CMK (cell line): ENCODE data around the gene PJVK.
"Not testable (repeated sequence)": the region's sequence is repeated elsewhere in the genome, so short reads cannot be mapped to it uniquely, and the experiment has no call there.

Experiments used
- DNase-seq: peaks from one replicate; pipeline ENCODE4 v3.0.0-alpha.2; 2010; ENCODE audit warnings: low read depth

The PJVK gene, protein sequence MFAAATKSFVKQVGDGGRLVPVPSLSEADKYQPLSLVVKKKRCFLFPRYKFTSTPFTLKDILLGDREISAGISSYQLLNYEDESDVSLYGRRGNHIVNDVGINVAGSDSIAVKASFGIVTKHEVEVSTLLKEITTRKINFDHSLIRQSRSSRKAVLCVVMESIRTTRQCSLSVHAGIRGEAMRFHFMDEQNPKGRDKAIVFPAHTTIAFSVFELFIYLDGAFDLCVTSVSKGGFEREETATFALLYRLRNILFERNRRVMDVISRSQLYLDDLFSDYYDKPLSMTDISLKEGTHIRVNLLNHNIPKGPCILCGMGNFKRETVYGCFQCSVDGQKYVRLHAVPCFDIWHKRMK

DNA sequence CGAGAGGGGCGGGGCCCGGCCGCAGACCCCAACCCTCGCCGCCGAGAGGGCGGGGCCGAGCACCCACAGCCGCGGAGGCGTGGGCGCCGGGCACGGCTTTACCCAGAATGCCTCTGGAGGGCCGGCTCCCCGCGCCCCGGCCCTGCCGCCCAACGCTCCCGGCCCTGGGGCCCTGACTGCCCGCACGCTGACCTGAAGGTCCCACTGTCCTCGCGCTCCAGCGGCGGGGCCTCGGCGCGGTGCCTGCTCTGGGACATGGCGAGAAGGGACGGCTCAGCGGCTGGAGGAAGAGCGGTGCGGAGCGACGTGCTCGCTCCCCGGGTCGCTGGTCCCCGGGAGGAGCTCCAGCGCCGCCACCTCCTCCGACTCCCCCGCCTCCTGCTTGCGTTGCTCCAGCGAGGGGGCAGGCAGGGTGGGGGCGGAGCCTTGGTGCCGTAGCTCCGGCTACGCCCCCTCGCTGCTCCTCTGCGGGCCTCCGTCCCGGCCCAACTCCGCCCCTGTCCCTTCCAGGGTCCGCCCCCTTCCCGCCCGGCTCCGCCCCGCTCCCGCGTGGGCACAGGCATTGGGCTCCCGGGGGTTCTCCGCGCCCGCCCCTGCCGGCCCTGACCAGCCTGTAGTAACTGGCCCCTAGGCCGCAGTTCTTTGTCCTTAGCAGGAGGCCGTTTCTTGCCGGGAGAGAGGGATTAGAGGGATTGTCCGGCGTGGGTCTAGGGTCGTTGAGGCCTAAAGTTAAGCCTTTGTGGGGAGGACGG lies at the start of gene PJVK, which contains the start of gene PRKRA:
TSS of gene PJVK (plus strand) at position 605 of the 752 bp plus-strand sequence. CDS start 2,032 bp downstream, outside the sequence.
TSS of gene PRKRA (minus strand) at position 402 of the 752 bp plus-strand sequence. CDS start at position 257, 145 bp downstream.
- peak; percentile 88 for DNase-seq

DNA sequence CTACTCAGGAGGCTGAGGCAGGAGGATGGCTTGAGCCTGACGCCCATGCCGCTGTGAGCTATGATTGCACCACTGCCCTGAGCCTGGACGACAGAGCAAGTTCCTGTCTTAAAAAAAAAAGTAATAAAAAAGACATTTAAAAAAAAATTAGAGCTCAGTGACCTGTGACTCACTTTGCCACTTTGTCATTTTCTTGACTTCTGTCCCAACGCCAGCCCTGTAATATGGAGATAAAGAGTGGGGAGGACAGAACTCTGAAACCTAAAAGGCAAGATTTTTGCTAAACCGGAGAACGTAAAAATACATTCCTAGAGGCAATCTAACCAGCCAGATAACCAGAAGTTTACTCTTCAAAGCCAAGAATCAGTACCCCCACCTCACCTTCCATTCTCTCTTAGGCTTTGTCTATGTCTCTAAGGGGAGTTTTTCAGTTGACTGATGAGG lies 49.2 kb upstream of the PJVK start:
- no peak for DNase-seq

DNA sequence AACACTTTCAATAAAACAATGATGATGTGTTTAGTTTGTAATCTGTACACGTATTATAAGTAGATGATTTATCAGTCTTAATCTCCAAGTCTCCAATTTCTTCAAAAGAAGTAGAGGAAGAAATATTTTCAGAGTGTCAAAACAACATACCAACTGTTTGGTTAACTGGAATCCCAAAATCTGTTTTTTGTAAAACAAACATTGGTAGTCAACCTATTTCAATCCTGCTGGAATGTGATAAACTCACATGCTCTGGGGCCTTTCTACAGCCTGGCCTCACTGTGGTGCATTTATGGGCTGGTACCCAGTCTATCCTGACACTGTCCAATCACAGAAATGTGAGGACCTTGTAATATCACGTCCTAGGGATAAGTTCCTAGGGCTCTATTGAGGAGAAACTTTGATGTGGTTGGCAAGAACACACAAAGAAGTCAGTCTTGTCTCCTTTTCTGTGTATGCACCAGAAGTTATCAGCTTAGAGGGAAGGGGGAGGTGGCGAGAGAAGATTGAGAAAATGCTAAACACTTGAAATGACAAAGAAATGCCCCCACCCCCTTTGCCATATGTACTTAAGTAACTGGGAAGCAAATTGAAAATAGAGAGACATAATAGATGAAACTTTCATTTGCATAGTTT lies 47.4 kb upstream of the PJVK start:
- no peak for DNase-seq

DNA sequence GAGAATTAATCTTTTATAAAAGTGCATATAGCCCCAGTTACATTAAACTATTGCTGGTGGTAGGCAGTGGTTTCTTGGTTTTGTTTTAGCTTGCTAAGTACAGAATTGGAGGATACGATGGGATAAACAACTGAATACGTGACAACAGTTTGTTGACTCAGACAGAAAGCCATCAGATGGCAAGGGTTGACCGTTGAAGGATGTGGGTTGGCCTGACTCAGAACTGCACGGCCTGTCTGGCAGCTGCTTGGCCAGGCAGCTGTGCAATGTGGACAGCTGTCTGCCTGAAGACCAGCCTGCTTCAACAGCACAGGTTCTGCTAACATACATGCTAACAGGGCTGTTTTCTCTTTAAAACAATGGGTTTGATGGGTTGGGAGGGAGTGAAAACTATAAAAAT lies 46.8 kb upstream of the PJVK start:
- no peak for DNase-seq

DNA sequence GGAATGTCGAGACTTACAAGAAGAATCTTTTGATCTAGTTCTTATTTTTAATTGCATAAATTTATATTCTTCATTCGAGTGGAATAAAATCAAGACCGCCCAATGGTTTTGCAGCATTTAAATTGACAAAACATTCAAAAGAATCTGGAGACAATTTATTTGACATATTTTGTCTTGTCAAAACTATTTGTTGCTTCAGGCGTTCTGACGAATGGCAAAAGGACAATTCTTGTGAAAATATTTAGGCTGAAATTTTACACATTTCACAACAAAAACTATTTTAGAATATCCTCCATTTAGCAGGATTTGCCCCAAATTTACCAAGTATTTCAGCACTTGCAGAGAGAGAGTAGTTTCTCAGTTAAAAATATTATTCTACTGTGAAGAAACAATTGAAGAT lies 41.9 kb upstream of the PJVK start:
- DNase-seq, result no peak

DNA sequence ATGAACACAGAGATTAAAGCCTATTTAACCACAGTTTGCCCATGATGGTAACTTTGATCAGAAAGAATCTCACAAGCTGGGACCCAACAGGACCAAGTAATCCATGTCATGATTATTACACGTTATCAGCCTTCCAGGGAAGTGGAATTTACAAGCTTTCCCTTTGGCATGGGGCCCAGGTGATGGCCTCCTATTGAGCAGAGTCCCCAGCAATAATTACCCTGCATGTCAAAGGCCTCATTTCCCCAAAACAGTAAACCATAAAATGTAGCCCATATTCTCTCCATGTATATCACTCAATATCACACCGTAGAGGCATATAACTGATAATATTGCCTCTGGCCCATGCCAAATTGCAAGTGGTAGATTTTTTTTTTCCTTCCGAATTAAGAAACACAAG lies 39.1 kb upstream of the PJVK start:
- DNase-seq, result no peak

DNA sequence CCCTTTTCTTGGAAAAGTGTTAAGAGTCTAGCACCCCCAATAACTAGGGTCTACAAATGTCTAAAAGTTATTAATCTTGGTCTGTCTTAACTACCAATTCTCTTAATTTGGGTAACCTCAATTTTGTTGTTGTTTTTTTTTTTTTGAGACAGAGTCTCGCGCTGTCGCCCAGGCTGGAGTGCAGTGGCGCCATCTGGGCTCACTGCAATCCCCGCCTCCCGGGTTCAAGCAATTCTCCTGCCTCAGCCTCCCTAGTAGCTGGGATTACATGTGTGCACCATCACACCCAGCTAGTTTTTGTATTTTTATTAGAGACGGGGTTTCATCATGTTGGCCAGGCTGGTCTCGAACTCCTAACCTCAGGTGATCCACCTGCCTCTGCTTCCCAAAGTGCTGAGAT lies 38.7 kb upstream of the PJVK start:
- DNase-seq, result not testable (repeated sequence)

DNA sequence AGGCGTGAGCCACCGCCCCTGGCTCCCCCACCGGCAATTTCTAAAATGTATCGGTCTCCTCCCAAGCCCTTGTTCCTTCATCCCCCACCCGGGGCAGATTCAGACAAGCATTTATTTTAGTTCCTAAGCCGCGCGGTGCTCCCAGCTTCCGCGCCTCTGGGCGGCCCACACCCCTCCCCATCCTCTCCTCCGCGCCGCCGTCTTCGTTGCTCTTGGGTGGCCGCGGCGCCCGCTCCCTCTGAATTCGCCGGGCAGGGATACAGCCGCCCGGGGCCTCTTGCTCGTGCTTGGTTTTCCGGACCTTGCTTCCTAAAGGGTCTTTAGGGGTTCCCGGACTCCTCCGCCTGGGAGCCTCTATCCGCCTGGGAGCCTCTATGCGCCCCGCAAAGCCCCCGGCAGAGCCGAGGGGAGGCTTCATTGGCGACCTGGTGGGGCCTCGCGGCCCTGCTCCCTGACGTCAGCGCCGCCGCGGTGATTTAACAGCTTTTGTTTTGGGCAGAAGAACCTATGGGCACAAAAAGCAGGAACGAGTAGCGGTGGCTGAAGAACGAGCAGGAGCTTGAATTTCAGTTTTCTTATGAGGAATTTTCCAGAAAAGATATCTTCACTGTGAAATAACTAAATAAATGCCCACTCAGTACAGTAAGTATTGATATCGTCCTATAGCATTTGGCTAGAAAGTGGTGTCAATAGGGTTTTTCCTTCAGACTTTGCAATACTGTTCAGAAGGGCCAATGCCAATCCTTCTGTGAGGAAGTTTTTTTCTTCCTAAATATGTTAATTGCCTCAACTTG lies 37.5 kb upstream of the PJVK start:
- peak; percentile 54 for DNase-seq

DNA sequence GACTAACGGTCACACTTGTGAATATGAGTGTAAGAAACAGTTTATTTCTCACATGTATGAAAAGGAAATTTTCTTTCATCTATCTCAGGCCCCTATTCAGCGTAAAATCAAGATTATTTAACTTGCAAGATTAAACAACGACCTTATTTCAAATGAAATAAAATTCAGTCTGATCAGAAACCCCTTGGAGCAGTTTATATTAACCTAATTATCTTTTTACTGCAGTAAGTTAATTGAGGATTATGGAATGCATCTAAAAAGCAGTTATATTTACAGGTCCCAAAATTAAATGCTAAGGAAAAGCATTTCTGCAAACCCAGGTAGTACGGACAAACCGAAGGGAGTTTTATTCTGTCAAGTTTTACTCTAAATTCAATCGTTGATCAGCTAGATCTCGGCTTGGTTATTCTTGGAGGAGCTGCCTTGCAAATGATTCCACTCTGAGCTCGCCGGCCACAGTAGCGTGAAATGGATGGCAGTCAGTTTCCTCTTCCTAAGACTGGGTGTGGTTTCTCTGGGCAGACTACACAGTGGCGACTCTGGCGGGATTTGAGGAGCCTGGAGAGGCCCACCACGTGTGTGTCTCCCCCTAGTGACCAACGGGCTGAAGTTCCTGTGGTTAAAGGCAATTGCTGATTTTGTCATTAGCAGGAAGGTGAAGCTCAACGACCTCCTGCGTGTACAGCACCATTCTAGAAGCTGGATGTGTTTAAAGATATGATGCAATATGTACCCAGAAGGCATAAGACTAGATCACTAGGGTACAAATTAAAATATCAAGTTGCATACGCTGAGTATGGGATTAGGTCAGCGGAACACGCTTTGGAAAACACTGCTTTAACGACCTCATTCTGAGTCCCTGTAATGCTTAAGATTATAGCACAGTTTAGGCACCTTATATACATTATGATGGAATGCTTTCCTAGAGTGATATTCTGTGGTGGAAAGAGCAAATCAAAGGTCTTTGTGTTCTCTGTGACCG lies 36.6 kb upstream of the PJVK start:
- DNase-seq, result peak; percentile 93

DNA sequence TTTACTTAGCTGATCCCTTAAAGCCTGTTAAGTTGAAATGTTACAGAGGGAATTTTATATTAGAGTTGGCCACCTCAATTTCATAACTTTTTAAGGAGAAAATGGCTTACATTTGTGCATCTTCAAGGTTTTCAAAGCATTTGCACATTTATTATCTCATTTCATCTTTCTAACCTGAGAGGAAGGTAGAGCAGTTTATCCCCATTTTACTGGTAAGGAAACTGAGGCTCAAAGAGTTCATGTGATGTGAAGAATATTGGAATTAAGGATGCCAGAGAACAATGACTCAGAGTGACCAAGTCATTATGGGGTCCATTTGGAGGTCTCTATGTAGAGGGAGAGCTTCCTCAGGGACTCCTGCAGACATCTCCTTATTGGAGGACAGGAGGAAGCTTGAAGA lies 35.2 kb upstream of the PJVK start:
- no peak for DNase-seq

DNA sequence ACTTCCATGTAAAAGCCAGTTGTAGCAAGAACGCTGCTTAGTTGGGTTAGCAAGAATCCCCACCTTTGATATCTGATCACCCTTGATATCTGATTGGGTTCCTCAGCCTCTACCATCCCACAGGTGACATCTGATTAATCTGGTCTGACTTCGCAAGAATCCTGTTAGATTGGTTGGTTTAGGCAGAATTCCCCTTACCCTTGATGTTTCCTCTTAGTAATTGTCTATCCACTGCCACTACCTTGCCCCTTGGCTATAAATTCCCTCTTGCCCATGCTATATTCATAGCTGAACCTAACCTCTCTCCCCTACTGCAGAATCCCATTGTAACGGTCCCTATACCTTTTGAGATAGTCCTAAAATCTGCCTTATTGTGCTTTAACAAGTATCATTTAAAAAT lies 33.3 kb upstream of the PJVK start:
- DNase-seq, result no peak

DNA sequence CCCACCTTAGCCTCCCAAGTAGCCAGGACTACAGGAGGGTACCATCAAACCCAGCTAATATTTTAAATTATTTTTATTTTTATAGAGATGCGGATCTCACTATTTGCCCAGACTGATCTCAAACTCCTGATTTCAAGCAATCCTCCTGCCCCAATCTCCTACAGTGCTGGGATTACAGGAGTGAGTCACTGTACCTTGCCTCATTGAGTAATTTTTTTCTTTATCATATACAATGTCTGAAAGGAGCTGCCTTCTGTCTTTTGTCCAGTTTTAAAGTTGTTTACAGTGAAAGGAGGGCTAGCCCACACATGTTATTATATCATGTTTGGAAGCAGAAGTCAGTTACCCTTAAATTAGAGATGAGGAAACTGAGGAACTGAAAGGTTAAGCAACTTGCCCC lies 32.8 kb upstream of the PJVK start:
- no peak for DNase-seq

DNA sequence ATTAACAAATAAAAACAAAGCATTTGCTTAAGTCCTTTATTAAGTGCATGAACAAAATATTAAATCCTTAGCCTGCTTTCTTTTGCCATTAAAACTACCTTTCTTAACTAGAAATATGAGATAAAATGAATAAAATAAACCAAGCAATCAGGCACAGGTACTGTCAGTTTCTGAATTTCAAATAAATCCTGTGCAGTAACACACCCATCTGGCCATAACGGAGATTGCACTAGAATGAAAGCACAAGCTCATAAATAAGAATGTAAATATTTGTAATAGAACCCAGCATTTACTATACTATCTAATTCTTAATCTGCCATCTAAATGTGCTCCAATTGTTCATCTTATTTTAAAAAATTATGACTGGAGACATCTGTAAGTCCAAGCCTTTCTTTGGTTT lies 32.1 kb upstream of the PJVK start:
- DNase-seq, result no peak

DNA sequence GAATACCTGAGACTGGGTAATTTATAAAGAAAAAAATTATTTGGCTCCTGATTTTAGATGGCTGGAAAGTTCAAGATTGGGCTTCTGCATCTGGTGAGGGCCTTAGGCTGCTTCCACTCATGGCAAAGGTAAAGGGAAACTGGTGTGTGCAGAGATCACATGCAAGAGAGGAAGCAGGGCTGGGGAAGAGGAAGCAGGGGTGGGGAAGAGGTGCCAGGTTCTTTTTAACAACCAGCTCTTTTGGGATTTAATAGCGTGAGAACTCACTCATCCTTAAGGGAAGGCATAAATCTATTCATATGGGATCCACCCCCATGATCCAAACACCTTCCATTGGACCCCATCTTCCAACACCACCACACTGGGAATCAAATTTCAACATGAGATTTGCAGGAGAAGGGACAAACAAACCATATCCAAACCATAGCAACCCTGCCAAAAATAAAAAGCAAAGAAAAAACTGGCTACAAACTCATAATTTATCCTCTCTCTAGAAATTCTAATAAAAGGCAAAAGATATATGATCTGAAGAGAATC lies 30.6 kb upstream of the PJVK start:
- no peak for DNase-seq

DNA sequence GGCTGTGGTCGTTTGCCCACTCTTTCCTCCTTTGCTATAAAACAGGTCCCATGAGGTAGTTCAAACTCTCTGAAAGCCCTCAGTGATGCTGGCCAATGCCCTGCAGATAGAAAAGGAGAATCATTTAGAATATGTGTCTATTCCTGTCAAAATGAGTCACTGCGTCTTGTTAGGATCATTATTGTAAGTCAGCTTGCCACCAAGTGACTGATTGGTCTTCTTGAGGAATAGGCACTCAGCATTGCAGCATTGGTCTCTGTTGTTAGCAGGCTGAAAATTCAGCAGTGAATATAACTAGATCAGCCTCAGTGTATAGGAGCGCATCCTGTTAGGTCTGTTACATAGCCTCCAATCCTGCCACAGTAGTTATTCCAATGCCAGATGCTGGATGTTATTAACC lies 29.1 kb upstream of the PJVK start:
- no peak for DNase-seq

DNA sequence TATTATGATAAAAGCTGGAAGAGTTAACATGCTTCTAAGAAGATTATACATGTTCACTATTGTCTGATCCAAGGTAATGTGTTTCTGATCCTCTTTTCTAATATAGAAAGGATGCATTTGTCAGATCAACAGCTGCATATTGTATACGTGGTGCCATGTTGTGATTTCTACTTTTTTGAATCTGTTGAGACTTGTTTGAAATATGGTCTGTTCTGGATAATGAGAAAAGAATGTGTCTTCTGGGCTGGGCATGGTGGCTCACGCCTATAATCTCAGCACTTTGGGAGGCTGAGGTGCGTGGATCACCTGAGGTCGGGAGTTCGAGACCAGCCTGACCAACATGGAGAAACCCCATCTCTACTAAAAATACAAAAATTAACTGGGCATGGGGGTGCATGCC lies 27.4 kb upstream of the PJVK start:
- DNase-seq, result not testable (repeated sequence)

DNA sequence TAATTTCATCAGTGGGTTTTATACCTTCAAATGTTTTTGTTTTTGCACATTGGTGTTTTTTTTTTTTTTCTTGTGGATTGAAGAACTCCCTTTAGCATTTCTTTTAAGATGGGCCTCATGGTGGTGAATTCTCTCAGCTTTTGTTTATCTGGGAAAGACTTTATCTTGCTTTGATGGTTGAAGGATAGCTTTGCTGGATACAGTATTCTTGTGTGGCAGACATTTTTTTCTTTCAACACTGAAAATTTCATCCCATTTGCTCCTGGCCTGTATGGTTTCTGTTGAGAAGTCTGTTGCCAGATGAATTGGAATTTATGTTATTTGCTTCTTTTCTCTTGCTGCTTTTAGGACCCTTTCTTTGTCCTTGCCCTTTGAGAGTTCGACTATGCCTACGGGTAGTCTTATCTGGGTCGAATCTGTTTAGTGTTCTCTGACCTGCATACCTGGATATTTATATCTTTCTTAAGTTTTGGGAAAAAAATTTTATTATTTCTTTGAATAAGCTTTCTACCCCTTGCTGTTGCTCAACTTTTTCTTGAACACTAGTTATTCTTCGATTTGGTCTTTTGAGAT lies 25.8 kb upstream of the PJVK start:
- no peak for DNase-seq

DNA sequence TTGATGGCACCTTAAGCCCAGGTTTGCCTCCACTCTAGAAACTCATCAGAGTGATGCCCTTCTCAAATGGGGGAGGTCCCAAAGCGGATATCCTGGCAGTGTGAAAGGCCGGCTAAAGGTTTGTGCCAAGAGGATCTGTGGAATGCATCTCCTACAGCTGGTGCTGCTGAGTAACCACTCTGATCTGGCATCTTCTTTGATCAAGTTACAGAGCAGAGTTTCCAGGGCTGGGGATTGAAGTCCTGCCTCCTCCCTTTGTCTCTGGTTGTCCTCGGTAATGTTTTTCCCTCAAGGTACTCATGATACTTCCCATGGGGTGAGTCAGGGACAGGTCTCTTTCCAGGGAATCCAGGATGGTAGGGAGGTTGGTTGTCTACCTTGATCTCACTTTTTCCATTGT lies 24.8 kb upstream of the PJVK start:
- DNase-seq, result no peak

DNA sequence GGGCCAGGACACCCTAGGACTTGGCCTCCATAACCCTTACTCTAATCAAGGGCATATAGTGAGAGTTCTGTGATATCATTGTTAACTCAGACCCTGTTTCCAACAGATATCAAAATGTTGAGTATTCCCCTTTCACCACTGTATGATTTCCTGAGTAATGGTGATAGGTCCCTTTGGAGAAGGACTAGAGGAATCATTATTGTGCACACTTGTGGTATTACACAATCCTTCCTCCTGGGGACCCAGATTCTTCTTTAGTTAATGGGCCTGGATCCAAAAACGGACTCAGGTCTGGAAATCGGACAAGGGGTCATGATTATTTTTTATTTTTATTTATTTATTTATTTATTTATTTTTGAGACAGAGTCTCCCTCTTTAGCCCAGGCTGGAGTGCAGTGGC lies 23.7 kb upstream of the PJVK start:
- DNase-seq, result no peak

DNA sequence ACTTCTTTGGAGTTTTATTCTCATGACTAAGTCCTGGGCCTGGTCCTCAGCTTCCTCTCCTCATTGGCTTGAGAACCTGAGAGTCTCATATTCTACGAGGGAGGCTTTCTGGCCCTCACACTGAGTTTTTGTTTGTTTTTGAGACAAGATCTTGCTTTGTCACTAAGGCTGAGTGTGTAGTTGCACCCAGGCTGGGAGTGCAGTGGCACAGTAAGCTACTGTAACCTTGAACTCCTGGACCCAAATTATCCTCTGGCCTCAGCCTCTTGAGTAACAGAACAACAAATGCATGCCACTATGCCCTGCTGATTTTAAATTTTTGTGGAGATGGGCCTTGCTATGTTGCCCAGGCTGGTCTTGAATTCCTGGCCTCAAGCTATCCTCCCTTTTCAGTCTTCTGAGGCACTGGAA lies 22.8 kb upstream of the PJVK start:
- DNase-seq, result no peak
